ENCODE results near the gene HECTD3.

The HECTD3 gene

DNA sequence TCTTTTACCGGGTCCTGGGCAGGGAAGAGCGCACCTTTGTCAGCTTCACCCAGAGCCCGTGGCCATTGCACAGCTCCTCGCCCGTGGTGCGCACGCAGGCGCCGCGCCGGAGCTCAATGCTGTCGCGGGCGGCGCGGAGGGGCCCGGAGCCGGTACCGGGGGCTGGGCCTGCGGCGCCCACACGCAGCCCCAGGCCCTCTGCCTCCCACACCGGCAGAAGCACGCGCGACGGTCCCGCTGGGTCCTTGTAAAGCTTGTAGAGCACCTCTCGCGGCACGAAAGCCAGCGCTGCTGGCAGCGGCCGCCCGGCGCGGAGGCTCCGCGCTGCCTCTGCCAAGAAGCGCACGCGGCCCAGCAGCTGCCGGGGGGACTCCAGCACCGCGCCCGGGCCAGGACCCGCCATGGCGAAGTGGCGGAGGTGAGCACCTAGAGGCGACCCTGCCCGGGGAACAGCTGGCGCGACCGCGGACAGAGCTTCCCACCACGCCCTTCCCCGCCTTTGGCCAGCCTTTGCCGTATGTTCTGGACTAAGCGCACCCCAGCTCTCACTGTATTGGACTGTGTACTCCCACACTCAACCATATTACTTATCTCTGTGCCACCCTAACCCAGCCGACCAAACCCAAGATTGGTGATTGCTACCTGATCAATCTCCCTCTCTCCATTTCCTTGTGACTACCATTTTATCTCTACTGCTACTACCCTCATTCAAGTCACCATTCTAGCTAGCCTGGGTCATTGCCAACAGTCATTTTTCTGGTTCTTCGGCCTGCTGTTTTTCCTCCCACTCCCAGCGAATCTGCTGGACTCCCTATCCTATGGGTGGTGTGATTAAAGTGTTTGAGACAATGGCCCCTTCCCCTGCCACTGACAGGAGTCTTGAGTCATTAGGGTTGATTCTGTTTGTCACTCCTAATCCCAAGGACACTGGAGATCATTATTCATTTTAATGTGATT, at the start of gene HECTD3:
HECTD3 (minus strand) TSS at position 470 of the 957 bp plus-strand sequence; CDS start at position 403, 67 bp downstream.
- DNase-seq: peak; percentile 83
- H3K4me3 Mint-ChIP-seq: peak within 1 kb of the TSS; percentile 91
- peaks cover 51% of the 10 kb centered on the region for H3K4me1 Mint-ChIP-seq (ENCODE audit: low read depth)
- H3K27me3 Mint-ChIP-seq: no peaks in the 10 kb centered on the region
- H3K9me3 Mint-ChIP-seq: no peaks in the 10 kb centered on the region
- peak within 1 kb of the TSS; percentile 93 for H3K27ac Mint-ChIP-seq
- peaks cover 76% of the 10 kb centered on the region for H3K36me3 Mint-ChIP-seq (ENCODE audit: low read depth)

DNA sequence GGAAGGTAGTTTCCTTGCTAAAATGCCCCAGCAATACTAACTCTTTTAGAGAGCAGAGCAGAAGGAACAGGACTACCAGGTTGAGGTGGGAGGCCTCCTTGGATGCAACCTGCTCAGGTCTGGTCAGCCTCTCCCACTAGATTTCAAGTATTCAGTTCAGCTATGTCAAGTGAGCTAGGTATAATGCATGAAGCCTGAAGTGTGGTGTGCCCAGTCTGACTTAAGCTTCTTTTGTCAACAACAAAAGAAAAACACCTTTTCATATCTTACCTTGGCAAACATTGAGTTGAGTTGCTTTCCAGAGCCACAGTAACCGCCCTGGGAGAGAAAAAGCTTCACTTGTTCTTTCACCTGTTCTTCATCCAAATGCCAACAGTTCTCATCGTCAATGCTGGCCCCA, 48.7 kb upstream of the HECTD3 start:
- DNase-seq: no peak
- Mint-ChIP-seq H3K27me3 (no peaks in the 10 kb centered on the region), H3K27ac (no peak overlapping the region), H3K4me1 (ENCODE audit: low read depth) (peaks cover 2% of the 10 kb centered on the region), H3K9me3 (no peaks in the 10 kb centered on the region), H3K36me3 (ENCODE audit: low read depth) (no peaks in the 10 kb centered on the region), H3K4me3 (no peak overlapping the region)

DNA sequence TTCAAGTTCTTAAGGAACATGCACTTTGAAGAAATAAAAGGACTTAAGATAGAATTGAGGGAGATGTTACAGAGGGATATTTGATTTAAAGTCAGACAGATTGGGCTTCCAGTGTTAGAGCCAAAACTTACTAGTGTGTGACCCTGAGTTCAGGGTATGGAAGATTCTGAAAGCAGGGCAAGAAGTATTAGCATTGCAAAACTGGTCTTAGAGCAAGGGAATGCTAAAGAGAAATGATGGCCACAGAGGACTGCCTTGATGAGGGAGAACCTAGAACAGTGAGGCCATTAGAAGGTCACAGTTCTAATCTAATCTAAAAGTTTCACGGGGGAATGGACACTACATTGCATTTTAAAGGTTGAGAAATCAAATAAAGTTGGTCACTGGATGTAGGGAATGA, 46.4 kb upstream of the HECTD3 start:
- Mint-ChIP-seq H3K9me3 (no peaks in the 10 kb centered on the region), H3K4me1 (ENCODE audit: low read depth) (peaks cover 2% of the 10 kb centered on the region), H3K27me3 (no peaks in the 10 kb centered on the region), H3K4me3 (no peak overlapping the region), H3K36me3 (ENCODE audit: low read depth) (no peaks in the 10 kb centered on the region), H3K27ac (no peak overlapping the region)
- no peak for DNase-seq

DNA sequence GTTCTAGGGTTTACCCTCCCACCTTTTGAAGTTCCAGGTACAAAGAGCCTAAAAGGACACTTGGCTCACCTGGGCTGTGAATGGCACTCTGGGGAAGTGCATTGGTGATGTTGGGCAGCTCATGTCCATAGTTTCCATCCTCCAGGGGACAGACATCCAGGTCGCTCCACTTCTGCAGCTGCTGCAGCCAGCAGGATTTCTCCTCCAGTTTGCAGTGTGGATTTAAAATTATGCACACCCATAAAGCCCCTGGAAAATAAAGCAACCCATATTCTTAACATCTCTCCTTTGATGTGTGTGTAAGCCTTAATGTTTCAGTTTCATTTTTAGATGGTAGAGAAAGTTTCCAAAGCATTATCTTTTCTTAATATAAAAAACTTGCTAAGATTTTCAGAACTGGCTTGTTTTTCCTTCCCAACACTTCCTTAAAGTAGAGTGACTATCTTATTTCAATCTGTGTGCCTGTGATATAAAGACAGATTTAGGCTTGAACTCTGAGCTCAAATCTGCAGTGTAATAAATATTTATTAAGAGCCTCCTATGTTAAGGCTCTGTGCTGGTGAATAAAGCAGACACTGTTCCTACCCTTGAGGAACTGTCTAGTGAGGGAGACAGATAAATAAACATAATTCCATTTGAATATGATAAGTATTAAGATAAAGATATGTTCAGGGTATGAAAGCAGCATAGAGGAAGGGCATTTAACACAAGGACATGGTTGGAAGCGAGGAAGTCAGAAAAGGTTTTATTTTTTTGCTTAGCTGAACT, 40.1 kb upstream of the HECTD3 start:
- H3K9me3 Mint-ChIP-seq: no peaks in the 10 kb centered on the region
- H3K27ac Mint-ChIP-seq: peak overlapping the region; percentile 70
- H3K36me3 Mint-ChIP-seq (ENCODE audit: low read depth): no peaks in the 10 kb centered on the region
- peak; percentile 42 for DNase-seq
- H3K4me1 Mint-ChIP-seq (ENCODE audit: low read depth): peaks cover 14% of the 10 kb centered on the region
- H3K27me3 Mint-ChIP-seq: no peaks in the 10 kb centered on the region
- peak overlapping the region; percentile 5 for H3K4me3 Mint-ChIP-seq

DNA sequence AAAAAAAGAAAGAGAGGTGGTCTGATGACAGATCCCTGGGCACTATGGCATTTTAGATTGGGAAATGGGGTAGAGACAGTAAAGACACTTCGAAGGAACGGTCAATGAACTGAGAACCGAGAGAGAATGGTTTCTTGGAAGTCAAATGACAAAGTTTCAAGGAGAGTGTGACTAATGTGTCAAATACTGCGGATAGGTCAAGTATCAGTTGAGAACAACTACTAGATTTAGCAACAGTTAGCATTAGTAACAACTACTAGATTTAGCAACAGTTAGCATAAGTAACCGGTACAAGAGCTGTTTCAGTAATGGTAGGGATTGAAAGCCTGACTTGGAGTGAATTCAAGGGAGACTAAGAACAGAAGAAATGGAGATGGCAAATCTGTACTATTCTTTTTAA, 35.9 kb upstream of the HECTD3 start:
- no peak for DNase-seq
- H3K27me3 Mint-ChIP-seq: no peaks in the 10 kb centered on the region
- peaks cover 14% of the 10 kb centered on the region for H3K4me1 Mint-ChIP-seq (ENCODE audit: low read depth)
- H3K4me3 Mint-ChIP-seq: no peak overlapping the region
- H3K36me3 Mint-ChIP-seq (ENCODE audit: low read depth): no peaks in the 10 kb centered on the region
- H3K27ac Mint-ChIP-seq: no peak overlapping the region
- no peaks in the 10 kb centered on the region for H3K9me3 Mint-ChIP-seq

DNA sequence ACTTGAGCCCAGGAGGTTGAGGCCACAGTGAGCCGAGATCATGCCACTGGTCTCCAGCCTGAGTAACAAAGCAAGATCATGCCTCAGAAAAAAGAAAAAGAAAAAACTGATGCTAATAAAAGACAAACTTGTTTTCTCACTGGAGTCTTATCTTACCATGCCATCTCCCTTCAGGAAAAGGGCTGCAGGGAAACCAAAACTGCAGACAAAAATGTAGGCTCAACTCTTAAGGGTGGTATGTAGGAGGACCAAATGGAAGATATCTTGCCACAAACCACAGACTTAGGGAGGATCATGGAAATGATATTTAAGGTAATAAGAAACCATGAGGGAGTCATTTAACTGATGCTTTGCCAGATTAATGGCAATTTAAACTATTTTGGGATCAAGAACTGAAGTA, 33.8 kb upstream of the HECTD3 start:
- DNase-seq: no peak
- Mint-ChIP-seq H3K4me3 (no peak overlapping the region), H3K27ac (no peak overlapping the region), H3K36me3 (ENCODE audit: low read depth) (no peaks in the 10 kb centered on the region), H3K27me3 (no peaks in the 10 kb centered on the region), H3K4me1 (ENCODE audit: low read depth) (no peaks in the 10 kb centered on the region), H3K9me3 (no peaks in the 10 kb centered on the region)

DNA sequence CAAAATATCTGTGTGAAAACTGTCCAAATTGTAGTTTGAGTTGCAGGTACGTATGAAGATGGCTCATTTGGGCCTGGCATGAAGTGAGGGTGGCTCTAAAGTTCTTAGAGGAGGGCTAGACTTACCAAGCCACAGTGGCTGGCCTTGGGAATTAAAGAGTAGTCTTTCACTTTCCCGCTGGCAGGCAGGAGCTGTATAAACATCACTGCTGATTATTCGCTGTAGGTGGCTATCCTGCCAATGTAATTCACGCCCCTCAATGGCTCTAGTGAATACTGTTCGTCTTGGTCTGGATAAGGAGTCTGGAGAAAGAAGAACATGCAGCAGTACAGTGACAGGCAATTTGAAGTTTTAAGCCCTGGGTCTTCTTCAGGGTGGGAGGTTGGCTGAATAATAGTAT, 32.0 kb upstream of the HECTD3 start:
- no peaks in the 10 kb centered on the region for H3K27me3 Mint-ChIP-seq
- H3K9me3 Mint-ChIP-seq: no peaks in the 10 kb centered on the region
- no peaks in the 10 kb centered on the region for H3K4me1 Mint-ChIP-seq (ENCODE audit: low read depth)
- H3K36me3 Mint-ChIP-seq (ENCODE audit: low read depth): no peaks in the 10 kb centered on the region
- no peak overlapping the region for H3K27ac Mint-ChIP-seq
- H3K4me3 Mint-ChIP-seq: no peak overlapping the region
- no peak for DNase-seq

DNA sequence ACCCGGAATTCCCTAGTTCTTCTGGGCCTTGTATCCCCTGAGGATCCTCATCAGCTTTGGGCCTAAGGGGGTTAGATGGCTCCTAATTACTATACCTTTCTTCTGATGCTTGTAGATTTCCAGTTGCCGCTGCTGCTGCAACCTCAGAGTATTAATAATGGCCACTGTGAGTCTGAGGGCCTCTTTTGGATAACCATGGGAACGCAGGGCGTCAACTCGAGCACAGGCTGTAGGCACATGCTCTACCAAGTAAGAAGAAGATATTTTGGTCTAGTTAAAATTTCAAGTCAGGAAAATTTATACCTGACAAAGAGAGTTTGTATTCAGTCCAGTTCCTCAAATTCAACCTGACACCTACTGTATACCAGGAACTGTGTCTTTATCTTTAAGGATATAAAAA, 29.2 kb upstream of the HECTD3 start:
- Mint-ChIP-seq H3K27me3 (no peaks in the 10 kb centered on the region), H3K9me3 (no peaks in the 10 kb centered on the region), H3K36me3 (ENCODE audit: low read depth) (no peaks in the 10 kb centered on the region), H3K27ac (no peak overlapping the region), H3K4me1 (ENCODE audit: low read depth) (peaks cover 6% of the 10 kb centered on the region), H3K4me3 (no peak overlapping the region)
- no peak for DNase-seq

DNA sequence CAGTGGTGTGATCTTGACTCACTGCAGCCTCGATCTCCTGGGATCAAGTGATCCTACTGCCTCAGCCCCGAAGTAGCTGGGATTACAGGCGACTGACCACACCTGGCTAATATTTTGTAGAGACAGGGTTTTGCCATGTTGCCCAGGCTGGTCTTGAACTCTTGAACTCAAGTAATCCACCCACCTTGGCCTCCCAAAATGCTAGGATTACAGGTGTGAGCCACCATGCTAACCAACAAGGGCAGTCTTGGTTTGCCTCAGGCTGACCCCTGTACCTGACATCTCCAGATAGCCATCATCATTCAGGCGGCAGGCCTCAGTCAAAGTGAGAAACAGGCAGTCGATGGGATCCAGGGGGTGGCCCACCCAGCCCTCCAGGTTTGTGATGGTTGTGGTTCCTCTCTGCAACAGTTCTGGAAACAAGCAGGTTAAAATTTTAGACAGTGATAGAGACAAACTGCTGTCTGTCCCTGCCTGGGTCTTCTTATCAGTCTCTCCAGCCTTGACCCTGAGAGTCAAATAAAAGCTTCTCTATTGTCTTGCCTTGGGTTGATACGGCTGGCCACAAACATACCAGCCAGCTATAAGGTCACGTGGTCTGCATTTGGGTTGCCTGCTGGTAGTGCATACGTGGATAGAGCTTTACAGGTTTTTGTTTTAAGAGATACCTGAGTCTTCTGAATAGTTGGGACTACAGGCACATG, 27.7 kb upstream of the HECTD3 start:
- H3K4me3 Mint-ChIP-seq: no peak overlapping the region
- no peak for DNase-seq
- H3K27me3 Mint-ChIP-seq: no peaks in the 10 kb centered on the region
- peaks cover 6% of the 10 kb centered on the region for H3K4me1 Mint-ChIP-seq (ENCODE audit: low read depth)
- H3K36me3 Mint-ChIP-seq (ENCODE audit: low read depth): no peaks in the 10 kb centered on the region
- no peaks in the 10 kb centered on the region for H3K9me3 Mint-ChIP-seq
- no peak overlapping the region for H3K27ac Mint-ChIP-seq

DNA sequence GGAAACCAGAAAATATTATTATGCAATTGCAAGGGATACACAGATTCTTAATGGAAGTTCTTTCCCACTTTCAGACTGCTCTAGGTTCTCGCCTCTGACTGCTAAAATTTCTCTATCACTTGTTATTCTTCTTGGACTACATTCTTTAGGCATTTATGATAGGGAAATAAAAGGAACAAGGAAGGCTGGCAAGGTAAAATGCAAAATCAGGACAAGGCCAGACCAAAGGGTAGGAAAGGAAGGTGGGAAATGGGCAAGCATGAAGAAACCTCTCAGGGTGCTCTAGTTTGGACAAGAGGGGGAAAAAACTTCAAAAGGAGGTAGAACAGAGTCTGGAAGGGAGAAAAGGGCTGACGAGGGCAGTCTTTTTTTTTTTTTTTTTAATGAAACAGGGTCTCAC, 27.1 kb upstream of the HECTD3 start:
- Mint-ChIP-seq H3K27ac (no peak overlapping the region), H3K9me3 (no peaks in the 10 kb centered on the region), H3K27me3 (no peaks in the 10 kb centered on the region), H3K4me1 (ENCODE audit: low read depth) (peaks cover 10% of the 10 kb centered on the region), H3K4me3 (no peak overlapping the region), H3K36me3 (ENCODE audit: low read depth) (no peaks in the 10 kb centered on the region)
- no peak for DNase-seq

DNA sequence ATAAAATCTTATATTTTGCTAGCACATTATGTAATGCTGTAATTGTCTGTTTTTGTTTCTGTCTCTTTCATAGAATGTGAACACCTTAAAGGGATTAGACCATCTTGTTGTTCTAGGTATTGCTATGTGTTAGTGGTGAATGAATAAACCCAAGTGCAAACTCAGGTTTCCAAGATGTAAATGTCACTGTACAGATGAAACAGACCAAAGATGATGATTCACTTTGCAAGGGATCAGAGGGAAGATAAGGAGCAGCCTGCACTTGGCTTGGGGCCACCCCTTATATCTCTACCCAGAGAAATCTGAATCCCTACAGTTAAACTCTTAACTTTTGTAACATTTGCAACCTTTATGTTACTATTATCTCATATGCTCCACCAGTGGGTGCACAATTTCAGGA, 26.3 kb upstream of the HECTD3 start:
- H3K36me3 Mint-ChIP-seq (ENCODE audit: low read depth): no peaks in the 10 kb centered on the region
- H3K27me3 Mint-ChIP-seq: no peaks in the 10 kb centered on the region
- DNase-seq: no peak
- peaks cover 10% of the 10 kb centered on the region for H3K4me1 Mint-ChIP-seq (ENCODE audit: low read depth)
- H3K4me3 Mint-ChIP-seq: no peak overlapping the region
- H3K9me3 Mint-ChIP-seq: no peaks in the 10 kb centered on the region
- no peak overlapping the region for H3K27ac Mint-ChIP-seq

DNA sequence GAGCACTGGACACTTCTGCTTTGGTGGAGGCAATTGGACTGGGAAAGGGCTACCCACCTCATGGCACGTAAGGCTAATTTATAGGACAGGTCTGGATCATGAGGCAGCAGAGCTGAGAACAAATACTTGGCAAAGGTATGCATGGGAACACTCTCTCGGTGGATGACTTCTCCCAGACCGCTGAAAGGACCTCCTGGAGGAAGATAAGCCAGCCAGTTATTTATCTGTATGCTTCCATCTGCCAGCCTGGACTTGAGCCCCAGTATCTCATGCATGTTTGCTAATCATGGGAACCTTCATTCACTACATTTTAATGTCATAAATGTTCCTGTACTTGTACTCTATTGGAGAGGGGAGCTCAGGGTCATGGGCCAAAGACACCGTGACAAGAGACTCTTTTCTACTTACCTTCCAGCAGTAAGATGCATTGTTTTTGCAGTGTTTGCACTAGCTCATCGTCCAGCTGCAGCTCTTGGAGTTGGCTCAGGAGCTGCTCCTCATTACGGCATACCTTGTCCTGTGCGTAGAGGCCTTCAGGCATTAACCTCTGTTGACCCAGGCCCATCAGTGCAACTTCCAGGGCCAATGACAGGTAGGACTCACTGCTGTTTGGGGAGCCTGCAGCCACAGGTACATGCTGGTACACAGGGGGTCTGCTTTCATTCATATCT, 24.6 kb upstream of the HECTD3 start:
- Mint-ChIP-seq H3K4me1 (ENCODE audit: low read depth) (peaks cover 10% of the 10 kb centered on the region), H3K27me3 (no peaks in the 10 kb centered on the region), H3K4me3 (no peak overlapping the region), H3K9me3 (no peaks in the 10 kb centered on the region), H3K36me3 (ENCODE audit: low read depth) (no peaks in the 10 kb centered on the region), H3K27ac (no peak overlapping the region)
- DNase-seq: no peak

DNA sequence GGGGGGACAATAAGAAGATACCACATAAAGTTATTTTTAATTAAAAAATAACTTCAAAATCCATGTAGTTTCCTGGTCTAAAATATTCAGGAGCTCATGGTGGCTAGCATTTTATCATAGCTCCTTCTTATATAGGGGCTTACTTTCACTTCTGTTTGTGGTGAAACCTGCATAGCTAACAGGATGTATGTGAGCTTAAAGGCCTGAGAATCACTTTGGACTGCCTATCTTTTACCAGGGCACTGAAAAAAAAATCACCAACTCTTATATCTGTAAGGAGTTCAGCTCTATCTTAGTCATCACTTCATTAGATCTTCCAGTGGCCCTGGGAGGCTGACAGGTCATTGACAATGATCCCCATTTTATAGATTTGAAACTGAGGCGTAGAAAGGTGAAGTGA, 22.2 kb upstream of the HECTD3 start:
- DNase-seq: no peak
- Mint-ChIP-seq H3K27me3 (no peaks in the 10 kb centered on the region), H3K36me3 (ENCODE audit: low read depth) (no peaks in the 10 kb centered on the region), H3K4me1 (ENCODE audit: low read depth) (peaks cover 12% of the 10 kb centered on the region), H3K9me3 (no peaks in the 10 kb centered on the region), H3K4me3 (no peak overlapping the region), H3K27ac (no peak overlapping the region)

DNA sequence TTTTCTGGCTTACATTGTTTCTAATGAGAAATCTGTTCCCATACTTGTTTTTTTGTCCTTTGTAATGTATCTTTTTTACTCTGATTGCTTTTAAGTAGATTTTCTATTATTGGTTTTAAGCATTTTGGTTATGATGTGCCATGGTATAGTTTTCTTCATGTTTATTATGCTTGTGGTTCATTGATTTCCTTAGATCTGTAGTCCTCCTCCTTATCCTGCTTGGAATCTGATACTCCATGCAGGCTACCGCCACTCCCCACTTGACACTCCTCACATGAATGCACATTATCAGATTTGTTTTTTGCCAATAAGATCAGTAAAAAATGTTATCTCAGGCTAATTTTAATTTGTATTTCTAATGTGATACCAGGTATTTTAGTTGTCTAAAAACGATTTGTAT, 21.7 kb upstream of the HECTD3 start:
- no peaks in the 10 kb centered on the region for H3K9me3 Mint-ChIP-seq
- H3K27me3 Mint-ChIP-seq: no peaks in the 10 kb centered on the region
- no peak overlapping the region for H3K27ac Mint-ChIP-seq
- H3K4me1 Mint-ChIP-seq (ENCODE audit: low read depth): peaks cover 12% of the 10 kb centered on the region
- H3K36me3 Mint-ChIP-seq (ENCODE audit: low read depth): no peaks in the 10 kb centered on the region
- no peak for DNase-seq
- H3K4me3 Mint-ChIP-seq: no peak overlapping the region
